AG10803 (cell line): ENCODE data around the gene CDH23.

ENCODE experiments used
- DNase-seq: peaks from one replicate; pipeline ENCODE4 v3.0.0; 2010; ENCODE audit warnings: low read depth
- H3K4me3 ChIP-seq: 2 replicates; pipeline ENCODE4 v1.5.1; 2011; ENCODE audit warnings: mild to moderate bottlenecking, low read length, control low read depth
- TF ChIP-seq, protein P1 (sequence below): conservative IDR thresholded peaks from 2 replicates; pipeline ENCODE4 v1.5.1; 2011; ENCODE audit warnings: mild to moderate bottlenecking, low read length, control low read depth, inconsistent platforms

Gene CDH23

DNA sequence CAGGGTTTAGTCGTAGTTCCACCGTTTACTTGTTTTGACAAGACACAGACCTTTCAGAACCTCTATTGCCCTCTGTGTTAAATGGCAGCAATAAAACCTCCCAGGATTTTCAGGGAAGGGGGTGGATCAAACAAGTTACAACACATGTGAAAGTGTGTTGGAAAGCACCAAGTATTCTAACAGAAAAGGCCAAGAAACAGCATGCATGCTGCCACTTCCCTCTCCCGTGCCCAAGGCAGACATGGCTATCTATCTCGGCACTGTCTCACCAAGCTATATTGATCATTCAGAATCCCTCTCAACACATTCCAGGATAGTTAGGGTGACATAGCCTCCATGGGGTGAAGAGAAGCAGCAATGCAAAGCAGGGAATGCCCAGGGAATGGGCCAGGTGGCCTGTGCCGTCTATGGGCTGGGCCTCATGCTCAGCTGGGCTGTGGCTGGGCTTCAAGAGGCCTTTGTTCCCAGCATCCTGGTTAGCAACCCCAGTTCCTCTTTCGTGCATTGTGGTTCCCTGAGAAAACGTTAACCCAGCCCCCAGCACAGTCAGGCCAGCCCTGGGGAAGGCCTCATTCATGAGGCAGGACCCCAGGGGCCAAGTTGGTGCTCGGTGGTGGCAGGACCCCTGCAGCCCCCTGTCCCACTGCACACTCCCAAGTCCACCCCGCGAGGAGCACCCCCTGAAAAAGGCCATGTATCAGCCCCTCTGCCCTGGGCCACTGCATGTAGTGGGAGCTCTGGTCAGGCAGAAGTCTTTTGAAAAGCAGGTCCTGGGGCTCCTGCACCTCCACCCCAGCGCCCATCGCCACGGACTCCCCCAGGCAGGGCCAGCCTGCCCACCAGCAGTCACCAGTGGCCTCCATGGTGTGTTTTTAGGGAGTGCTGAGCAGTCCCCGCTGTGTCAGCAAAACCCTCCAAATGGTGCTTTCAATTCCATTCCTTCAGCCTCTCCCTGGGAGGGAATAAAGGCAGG is 351.1 kb downstream of the CDH23 start:
- TF ChIP-seq, protein P1, sequence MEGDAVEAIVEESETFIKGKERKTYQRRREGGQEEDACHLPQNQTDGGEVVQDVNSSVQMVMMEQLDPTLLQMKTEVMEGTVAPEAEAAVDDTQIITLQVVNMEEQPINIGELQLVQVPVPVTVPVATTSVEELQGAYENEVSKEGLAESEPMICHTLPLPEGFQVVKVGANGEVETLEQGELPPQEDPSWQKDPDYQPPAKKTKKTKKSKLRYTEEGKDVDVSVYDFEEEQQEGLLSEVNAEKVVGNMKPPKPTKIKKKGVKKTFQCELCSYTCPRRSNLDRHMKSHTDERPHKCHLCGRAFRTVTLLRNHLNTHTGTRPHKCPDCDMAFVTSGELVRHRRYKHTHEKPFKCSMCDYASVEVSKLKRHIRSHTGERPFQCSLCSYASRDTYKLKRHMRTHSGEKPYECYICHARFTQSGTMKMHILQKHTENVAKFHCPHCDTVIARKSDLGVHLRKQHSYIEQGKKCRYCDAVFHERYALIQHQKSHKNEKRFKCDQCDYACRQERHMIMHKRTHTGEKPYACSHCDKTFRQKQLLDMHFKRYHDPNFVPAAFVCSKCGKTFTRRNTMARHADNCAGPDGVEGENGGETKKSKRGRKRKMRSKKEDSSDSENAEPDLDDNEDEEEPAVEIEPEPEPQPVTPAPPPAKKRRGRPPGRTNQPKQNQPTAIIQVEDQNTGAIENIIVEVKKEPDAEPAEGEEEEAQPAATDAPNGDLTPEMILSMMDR: no peak
- DNase-seq: no peak
- no peak overlapping the region for H3K4me3 ChIP-seq

DNA sequence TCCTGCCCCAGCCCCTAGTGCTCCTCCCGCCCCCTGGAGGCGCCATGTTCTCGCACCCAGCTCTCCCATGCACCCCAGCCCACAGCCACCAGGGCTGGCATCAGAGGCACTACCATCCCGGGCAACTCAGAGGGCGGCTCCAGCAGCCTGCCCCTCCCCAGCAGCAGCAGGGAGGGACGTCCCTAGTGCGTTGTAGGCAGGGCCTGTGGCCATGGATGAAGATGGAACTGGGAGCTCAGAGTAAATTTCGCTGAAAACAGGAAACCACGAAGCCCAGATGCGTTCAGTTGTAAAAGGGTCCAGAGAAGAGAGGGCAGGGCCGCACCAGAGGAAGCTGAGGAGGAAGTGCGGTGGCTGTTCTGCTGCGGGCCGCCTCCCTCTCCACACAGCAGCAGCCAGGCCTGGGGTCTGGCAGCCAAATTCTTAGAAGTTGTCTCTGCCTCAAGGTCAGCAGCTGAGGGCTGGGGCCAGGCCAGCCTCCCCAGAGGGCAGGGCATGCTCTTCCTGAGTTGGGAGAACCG is 352.0 kb downstream of the CDH23 start:
- H3K4me3 ChIP-seq: no peak overlapping the region
- TF ChIP-seq, protein P1: no peak
- DNase-seq: no peak

DNA sequence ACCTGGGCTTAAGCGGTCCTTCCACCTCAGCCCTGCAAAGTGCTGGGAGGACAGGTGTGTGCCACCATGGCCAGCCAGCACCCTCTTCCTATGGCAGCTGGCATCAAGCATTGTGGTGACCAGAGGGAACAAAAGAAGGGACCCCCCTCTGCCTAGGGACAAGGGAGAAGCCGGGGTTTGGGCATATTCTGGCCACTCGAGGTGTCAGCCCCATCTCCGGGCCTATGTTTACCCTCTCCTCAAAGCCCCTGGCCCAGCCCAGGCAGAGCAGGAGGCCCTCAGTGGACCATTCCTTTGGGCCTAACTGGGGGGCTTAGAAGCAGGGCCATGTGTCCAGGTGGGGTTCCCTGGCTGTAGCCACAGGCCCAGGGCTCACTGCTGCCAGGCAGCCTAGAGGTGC is 352.7 kb downstream of the CDH23 start:
- TF ChIP-seq, protein P1: no peak
- no peak for DNase-seq
- H3K4me3 ChIP-seq: no peak overlapping the region

DNA sequence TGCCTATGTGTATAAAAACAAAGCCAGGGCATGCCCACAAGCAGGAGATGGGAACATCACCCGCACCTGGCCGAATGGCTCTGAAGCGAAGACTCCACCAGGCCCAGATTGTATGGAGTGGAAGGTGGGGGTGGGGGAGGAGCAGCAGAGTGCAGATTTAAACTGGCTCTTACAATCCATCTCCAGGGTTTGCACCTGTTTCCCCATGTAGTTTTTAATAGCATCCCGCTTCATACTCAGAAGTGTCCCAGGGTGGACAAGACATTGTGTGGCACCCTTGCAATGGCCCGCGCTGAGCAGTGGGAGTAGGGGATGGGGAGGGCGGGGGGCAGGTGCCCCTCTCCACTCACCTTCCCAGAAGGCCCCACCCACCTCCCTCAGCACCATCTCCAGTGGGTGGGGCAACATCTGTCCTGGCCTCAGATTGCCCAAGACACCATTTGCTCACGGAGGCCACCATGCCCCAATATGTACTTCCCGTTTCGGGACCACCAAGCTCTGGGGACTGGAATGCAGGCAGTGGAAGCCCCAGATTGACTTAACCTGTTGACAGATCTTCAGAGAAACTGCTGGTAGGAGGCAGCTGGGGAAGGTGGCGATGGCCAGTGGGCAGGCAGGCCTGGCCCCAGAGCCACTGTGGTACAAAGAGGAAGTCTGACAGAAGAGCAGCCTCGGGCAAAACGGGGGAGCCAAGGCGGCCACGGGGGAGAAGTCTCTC is 353.6 kb downstream of the CDH23 start:
- TF ChIP-seq, protein P1: no peak
- no peak overlapping the region for H3K4me3 ChIP-seq
- no peak for DNase-seq

DNA sequence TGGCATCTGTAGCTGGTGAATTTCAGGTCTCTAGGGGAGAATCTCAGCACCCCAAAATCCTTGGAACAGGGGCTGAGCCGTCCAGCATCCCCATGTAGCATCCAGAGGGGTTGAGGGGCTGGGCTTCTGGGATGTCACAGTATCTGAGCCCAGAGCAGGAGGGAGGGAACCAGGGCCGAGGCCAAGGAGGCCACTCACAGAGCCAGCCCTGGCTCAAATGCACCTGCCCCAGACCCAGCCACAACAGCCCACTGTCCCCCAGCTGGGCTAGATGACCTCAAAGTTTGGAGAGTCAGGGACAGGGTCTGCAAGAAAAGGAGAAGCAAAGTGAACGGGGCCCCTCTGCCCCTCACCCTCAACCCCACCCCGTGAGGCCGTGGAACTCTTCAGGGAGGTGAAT is 354.3 kb downstream of the CDH23 start:
- H3K4me3 ChIP-seq: no peak overlapping the region
- DNase-seq: no peak
- TF ChIP-seq, protein P1: no peak

DNA sequence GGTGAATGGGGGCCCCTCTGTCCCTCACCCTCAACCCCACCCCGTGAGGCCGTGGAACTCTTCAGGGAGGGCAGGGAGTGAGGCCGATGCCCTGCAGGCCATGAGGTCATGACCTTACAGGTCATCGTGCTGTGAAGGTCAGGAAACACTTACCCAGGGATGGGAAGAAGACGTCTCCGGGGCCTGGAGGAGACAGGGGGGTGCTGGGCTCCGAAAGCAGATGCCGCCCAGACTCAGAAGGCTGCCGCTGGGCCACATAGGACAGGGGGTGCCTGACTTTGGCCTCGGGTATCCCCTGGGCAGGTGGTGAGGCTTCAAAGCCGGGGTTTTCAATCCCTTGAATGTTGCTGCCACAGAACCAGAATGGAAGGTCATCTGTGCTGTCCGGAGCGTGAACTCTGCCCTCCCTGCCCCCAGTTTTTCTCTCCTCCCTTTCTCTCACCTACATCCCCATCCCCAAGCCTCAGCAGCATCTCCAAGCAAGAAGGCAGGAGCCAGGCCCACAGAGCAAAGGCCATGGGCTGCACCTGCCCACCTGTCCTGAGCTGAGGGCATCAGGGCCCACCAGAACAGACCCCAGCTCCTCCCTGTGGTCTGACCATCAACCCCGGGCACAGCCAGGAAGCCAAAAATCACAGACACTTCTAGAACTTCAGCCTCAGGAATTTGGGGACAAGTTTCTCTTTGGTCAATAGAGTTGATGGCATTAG is 354.9 kb downstream of the CDH23 start:
- TF ChIP-seq, protein P1: no peak
- H3K4me3 ChIP-seq: no peak overlapping the region
- no peak for DNase-seq
